CD4-positive, alpha-beta memory T cell (primary cell): ENCODE measurements around the gene UST. TPM values are rescaled to one million over a fixed set of nuclear protein-coding genes. Genes with fewer than 3 reads are reported as not detected.
A peak's percentile ranks its signal among the peaks of the same experiment; 100 is the strongest.

Experiments
- CTCF ChIA-PET: fragments of 350-600 bp; sonication (Branson Sonifier 250); formaldehyde crosslinking; loops from one replicate; lab custom pipeline; 2021; ENCODE audit warnings: inconsistent platforms; ENCODE audit not compliant: partially characterized antibody; lab: Charles Lee
- POLR2A ChIA-PET: fragments of 350-600 bp; sonication (Branson Sonifier 250); formaldehyde crosslinking; loops from one replicate; lab custom pipeline; 2021; ENCODE audit not compliant: partially characterized antibody; lab: Charles Lee
- DNase-seq, 5 donors: peaks; one replicate each; pipeline versions ENCODE4 v3.0.0 to v3.0.0-alpha.2; 2020 to 2022; ENCODE audit warnings: mixed read lengths in 1 of 5
- H3K27ac ChIP-seq: one replicate; pipeline ENCODE4 v1.7.0; 2013; ENCODE audit warnings: low read depth, low read length
- H3K27me3 ChIP-seq: 2 replicates; pipeline ENCODE4 v1.7.0; 2013; ENCODE audit warnings: mild to moderate bottlenecking, low read length, moderate library complexity; ENCODE audit not compliant: insufficient read depth
- H3K36me3 ChIP-seq: 2 replicates; pipeline ENCODE4 v1.7.0; 2013; ENCODE audit warnings: mild to moderate bottlenecking, low read length, moderate library complexity; ENCODE audit not compliant: insufficient read depth
- H3K4me1 ChIP-seq: 2 replicates; pipeline ENCODE4 v1.7.0; 2013; ENCODE audit warnings: mild to moderate bottlenecking, low read length, moderate library complexity; ENCODE audit not compliant: insufficient read depth
- H3K4me3 ChIP-seq, 2 donors: one replicate each; pipeline ENCODE4 v1.7.0; 2013; ENCODE audit warnings: low read length in 2 of 2, mild to moderate bottlenecking in 1 of 2
- H3K9me3 ChIP-seq, 2 donors: one replicate each; pipeline ENCODE4 v1.7.0; 2013; ENCODE audit warnings: low read length in 2 of 2, control low read depth in 1 of 2; ENCODE audit not compliant: control insufficient read depth in 1 of 2
- H3K27ac Mint-ChIP-seq, 7 donors: one replicate each; pipeline ENCODE4 v1.8.0; 2020 to 2021; ENCODE audit warnings: mixed read lengths in 7 of 7, mild to moderate bottlenecking in 6 of 7, inconsistent platforms in 3 of 7, moderate library complexity in 3 of 7
- H3K27me3 Mint-ChIP-seq, 2 donors: one replicate each; pipeline ENCODE4 v1.8.0; 2020 to 2021; ENCODE audit warnings: mixed read lengths in 2 of 2
- H3K36me3 Mint-ChIP-seq, 2 donors: one replicate each; pipeline ENCODE4 v1.8.0; 2020 to 2021; ENCODE audit warnings: mixed read lengths in 2 of 2, inconsistent platforms in 1 of 2, mild to moderate bottlenecking in 1 of 2
- H3K4me1 Mint-ChIP-seq, 4 donors: one replicate each; pipeline ENCODE4 v1.8.0; 2020 to 2021; ENCODE audit warnings: mixed read lengths in 4 of 4, mild to moderate bottlenecking in 1 of 4
- H3K4me3 Mint-ChIP-seq, 8 donors: one replicate each; pipeline ENCODE4 v1.8.0; 2020 to 2021; ENCODE audit warnings: mixed read lengths in 8 of 8, mild to moderate bottlenecking in 7 of 8, moderate library complexity in 6 of 8, inconsistent platforms in 3 of 8
- H3K9me3 Mint-ChIP-seq, 8 donors: one replicate each; pipeline ENCODE4 v1.8.0; 2020 to 2021; ENCODE audit warnings: mixed read lengths in 8 of 8, mild to moderate bottlenecking in 5 of 8, inconsistent platforms in 3 of 8, moderate library complexity in 1 of 8
- intact Hi-C: fragments of 100-400 bp; cut with micrococcal nuclease; formaldehyde crosslinking; loops from one replicate; pipeline ENCODE4 v1.15.1; 2023
- polyA plus RNA-seq, 2 donors: library from polyadenylated mRNA; unstranded; fragments of 300-500 nt; fragmentation: Illumina TruSeq; gene quantifications; one replicate each; pipeline ENCODE4 v1.2.3, GENCODE V29; 2021
- total RNA-seq, 2 experiments: library from RNA; stranded (reverse); gene quantifications; one replicate each; pipeline ENCODE4 v1.2.3, GENCODE V29; 2021

The UST gene
- total and polyA plus RNA-seq, 4 experiments from 2014 or later = 2.2 to 7.6 (median 5.1) TPM

GRCh38 chr6:148891405-148891783 lies 144.6 kb downstream of the UST start:
- H3K27me3 Mint-ChIP-seq = no peaks in the 10 kb centered on the region
- POLR2A ChIA-PET = no interaction called here
- peaks cover 0 to 5% (median 0%) of the 10 kb centered on the region in 4 donors for H3K4me1 Mint-ChIP-seq
- no peaks in the 10 kb centered on the region for H3K36me3 ChIP-seq
- peaks cover 0 to 17% of the 10 kb centered on the region in 2 donors for H3K36me3 Mint-ChIP-seq
- H3K27me3 ChIP-seq = no peaks in the 10 kb centered on the region
- intact Hi-C loops = no loop called here
- H3K9me3 Mint-ChIP-seq = peaks cover 0 to 2% (median 0%) of the 10 kb centered on the region in 8 donors
- DNase-seq = no peak
- H3K9me3 ChIP-seq = no peaks in the 10 kb centered on the region
- H3K4me1 ChIP-seq = no peaks in the 10 kb centered on the region
- H3K27ac Mint-ChIP-seq = peak overlapping the region in 2 of 7 donors; percentile 2 to 84
- H3K27ac ChIP-seq = no peak overlapping the region
- no peak overlapping the region for H3K4me3 ChIP-seq
- no peak overlapping the region for H3K4me3 Mint-ChIP-seq
- CTCF ChIA-PET = interaction anchor here (0.6 kb wide), 1 partner anchor 314 kb away, joined by 3 read pairs; no protein-coding TSS in a partner anchor

GRCh38 chr6:148892247-148892646 lies 145.4 kb downstream of the UST start:
- no peaks in the 10 kb centered on the region for H3K36me3 ChIP-seq
- H3K27me3 Mint-ChIP-seq = no peaks in the 10 kb centered on the region
- CTCF ChIA-PET = no interaction called here

GRCh38 chr6:148893073-148893472 lies 146.2 kb downstream of the UST start:
- intact Hi-C loops = no loop called here
- DNase-seq = no peak
- CTCF ChIA-PET = no interaction called here
- POLR2A ChIA-PET = no interaction called here
- H3K27me3 ChIP-seq = no peaks in the 10 kb centered on the region
- H3K4me3 ChIP-seq = no peak overlapping the region
- H3K9me3 ChIP-seq = no peaks in the 10 kb centered on the region
- no peaks in the 10 kb centered on the region for H3K4me1 ChIP-seq
- no peak overlapping the region for H3K27ac Mint-ChIP-seq
- peaks cover 0 to 7% of the 10 kb centered on the region in 2 donors for H3K36me3 Mint-ChIP-seq
- peaks cover 0 to 5% (median 0%) of the 10 kb centered on the region in 4 donors for H3K4me1 Mint-ChIP-seq
- H3K36me3 ChIP-seq = no peaks in the 10 kb centered on the region
- H3K27ac ChIP-seq = no peak overlapping the region
- H3K9me3 Mint-ChIP-seq = peaks cover 0 to 2% (median 0%) of the 10 kb centered on the region in 8 donors
- H3K27me3 Mint-ChIP-seq = no peaks in the 10 kb centered on the region
- H3K4me3 Mint-ChIP-seq = no peak overlapping the region

More at GRCh38 chr6:148892247-148892646, 145.4 kb downstream of the UST start:
- H3K27me3 ChIP-seq = no peaks in the 10 kb centered on the region
- no peaks in the 10 kb centered on the region for H3K9me3 ChIP-seq
- no peaks in the 10 kb centered on the region for H3K4me1 ChIP-seq
- POLR2A ChIA-PET = no interaction called here
- Mint-ChIP-seq H3K27ac (no peak overlapping the region), H3K4me3 (no peak overlapping the region), H3K9me3 (peaks cover 0 to 2% (median 0%) of the 10 kb centered on the region in 8 donors), H3K36me3 (peaks cover 0 to 16% of the 10 kb centered on the region in 2 donors), H3K4me1 (peaks cover 0 to 5% (median 0%) of the 10 kb centered on the region in 4 donors)
- no peak for DNase-seq
- intact Hi-C loops = no loop called here
- no peak overlapping the region for H3K4me3 ChIP-seq
- H3K27ac ChIP-seq = no peak overlapping the region

DNA sequence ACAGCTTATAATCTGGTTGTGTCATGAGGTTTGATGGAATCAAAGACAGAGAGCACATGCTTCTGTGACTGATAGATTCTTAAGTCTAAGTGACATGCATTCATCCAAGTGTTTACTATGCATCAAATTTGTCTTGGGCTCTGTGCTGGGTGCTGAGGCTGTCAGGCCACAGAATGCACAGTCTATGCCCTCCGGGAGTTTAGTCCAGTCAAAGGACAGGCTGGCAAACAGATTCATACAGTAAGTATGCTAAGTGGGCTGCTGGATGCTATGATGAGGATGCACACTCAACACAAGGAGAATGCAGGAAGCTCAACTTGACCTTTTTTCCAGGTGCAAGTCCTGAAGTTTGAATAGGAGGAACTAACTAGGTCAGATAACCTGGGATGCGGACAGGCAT lies 146.7 kb downstream of the UST start:
- H3K27ac Mint-ChIP-seq = no peak overlapping the region
- ChIA-PET CTCF (no interaction called here), POLR2A (no interaction called here)
- H3K4me3 Mint-ChIP-seq = no peak overlapping the region
- no peak overlapping the region for H3K27ac ChIP-seq
- H3K36me3 Mint-ChIP-seq = peaks cover 0 to 6% of the 10 kb centered on the region in 2 donors
- H3K27me3 ChIP-seq = no peaks in the 10 kb centered on the region
- peaks cover 0 to 5% (median 0%) of the 10 kb centered on the region in 4 donors for H3K4me1 Mint-ChIP-seq
- no peaks in the 10 kb centered on the region for H3K4me1 ChIP-seq
- peaks cover 0 to 2% (median 0%) of the 10 kb centered on the region in 8 donors for H3K9me3 Mint-ChIP-seq
- no peaks in the 10 kb centered on the region for H3K36me3 ChIP-seq
- H3K27me3 Mint-ChIP-seq = no peaks in the 10 kb centered on the region
- no peak overlapping the region for H3K4me3 ChIP-seq
- no peak for DNase-seq
- intact Hi-C loops = no loop called here
- no peaks in the 10 kb centered on the region for H3K9me3 ChIP-seq

DNA sequence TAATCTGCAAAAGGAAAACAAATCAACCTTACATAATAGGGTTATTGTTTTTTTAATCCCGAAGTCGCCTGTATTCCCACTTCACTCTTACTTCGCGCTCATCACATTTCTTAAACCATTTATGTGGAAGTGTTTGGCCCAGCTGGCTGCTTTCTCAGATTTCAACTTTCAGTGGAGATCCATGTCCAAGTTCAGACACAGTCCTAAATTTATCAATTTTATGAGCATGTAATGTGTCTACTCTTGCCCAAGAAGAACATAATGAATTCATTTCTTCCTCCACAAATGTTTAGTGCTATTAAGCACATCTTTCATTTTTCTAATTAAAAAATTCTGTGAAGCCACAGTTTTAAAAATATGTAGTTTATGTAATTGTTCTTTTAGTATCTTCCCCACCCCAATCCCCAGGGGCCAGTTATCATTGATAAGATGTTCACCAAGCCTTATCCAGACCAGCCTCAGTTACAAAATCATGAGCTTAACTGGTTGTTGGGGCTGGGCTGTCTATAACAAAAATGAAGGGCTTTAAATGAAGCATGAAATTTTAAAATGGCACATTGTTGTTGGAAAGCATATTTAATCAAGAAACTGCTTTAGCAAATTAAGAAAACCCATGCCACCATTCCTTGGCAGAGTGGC lies 151.7 kb downstream of the UST start:
- no peak for DNase-seq
- Mint-ChIP-seq H3K4me3 (no peak overlapping the region), H3K4me1 (peaks cover 0 to 7% (median 1%) of the 10 kb centered on the region in 4 donors), H3K27ac (no peak overlapping the region), H3K27me3 (no peaks in the 10 kb centered on the region), H3K9me3 (peaks cover 0 to 9% (median 0%) of the 10 kb centered on the region in 8 donors), H3K36me3 (peaks cover 7 to 14% of the 10 kb centered on the region in 2 donors)
- Histone ChIP-seq H3K27me3 (no peaks in the 10 kb centered on the region), H3K4me3 (no peak overlapping the region), H3K4me1 (no peaks in the 10 kb centered on the region), H3K9me3 (no peaks in the 10 kb centered on the region), H3K36me3 (no peaks in the 10 kb centered on the region), H3K27ac (no peak overlapping the region)
- intact Hi-C loops = no loop called here
- CTCF ChIA-PET = no interaction called here
- POLR2A ChIA-PET = no interaction called here

- Histone ChIP-seq H3K27me3 (no peaks in the 10 kb centered on the region), H3K36me3 (no peaks in the 10 kb centered on the region), H3K4me3 (no peak overlapping the region), H3K4me1 (no peaks in the 10 kb centered on the region), H3K9me3 (no peaks in the 10 kb centered on the region), H3K27ac (no peak overlapping the region)
- Mint-ChIP-seq H3K36me3 (peaks cover 5 to 11% of the 10 kb centered on the region in 2 donors), H3K4me1 (peaks cover 0 to 16% (median 9%) of the 10 kb centered on the region in 4 donors), H3K27me3 (no peaks in the 10 kb centered on the region), H3K9me3 (peaks cover 0 to 7% (median 0%) of the 10 kb centered on the region in 8 donors), H3K4me3 (no peak overlapping the region), H3K27ac (no peak overlapping the region)
- POLR2A ChIA-PET = no interaction called here
- DNase-seq = no peak
- intact Hi-C loops = no loop called here
- CTCF ChIA-PET = no interaction called here
These were observed 158.4 kb downstream of the UST start for GRCh38 chr6:148904896-148905870.

DNA sequence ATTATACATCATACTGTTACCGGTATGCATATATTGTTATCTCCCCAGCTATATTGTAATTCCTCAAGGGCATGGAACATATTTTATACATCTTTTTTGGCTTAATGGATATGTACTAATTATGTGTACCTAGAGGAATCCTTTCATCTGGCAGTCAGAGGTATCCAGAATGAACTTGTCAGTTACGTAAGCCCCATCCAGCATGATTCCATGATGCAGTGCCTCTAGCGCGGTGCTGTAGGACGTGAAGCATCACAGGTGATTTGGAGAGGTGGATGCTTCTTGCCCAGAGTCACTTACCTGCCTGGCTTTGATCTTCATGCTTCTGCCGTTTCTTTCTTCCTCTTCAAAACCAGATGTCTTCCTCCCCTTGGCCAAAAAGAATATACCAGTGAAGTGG lies 159.1 kb downstream of the UST start:
- intact Hi-C loops = no loop called here
- no peaks in the 10 kb centered on the region for H3K36me3 ChIP-seq
- CTCF ChIA-PET = no interaction called here
- H3K27ac ChIP-seq = no peak overlapping the region
- Mint-ChIP-seq H3K4me3 (no peak overlapping the region), H3K4me1 (peaks cover 0 to 18% (median 8%) of the 10 kb centered on the region in 4 donors), H3K36me3 (peaks cover 3 to 5% of the 10 kb centered on the region in 2 donors), H3K27ac (no peak overlapping the region), H3K9me3 (peaks cover 0 to 2% (median 0%) of the 10 kb centered on the region in 8 donors), H3K27me3 (no peaks in the 10 kb centered on the region)
- H3K27me3 ChIP-seq = no peaks in the 10 kb centered on the region
- POLR2A ChIA-PET = no interaction called here
- no peaks in the 10 kb centered on the region for H3K9me3 ChIP-seq
- no peaks in the 10 kb centered on the region for H3K4me1 ChIP-seq
- H3K4me3 ChIP-seq = no peak overlapping the region
- DNase-seq = no peak
